ENCODE data around the gene CYP2S1.
A peak's percentile ranks its signal among the peaks of the same experiment; 100 is the strongest.
"Not testable (repeated sequence)": the region's sequence is repeated elsewhere in the genome, so short reads cannot be mapped to it uniquely, and the experiment has no call there.

Gene CYP2S1

GRCh38 chr19:41192574-41193429 lies at the start of gene CYP2S1:
CYP2S1 (plus strand) TSS chr19:41193219; CDS start chr19:41193265, 46 bp downstream.
- ATAC-seq, result no peak

GRCh38 chr19:41144403-41144802 lies 48.6 kb upstream of the CYP2S1 start:
- ATAC-seq, result peak; percentile 77 to 97

GRCh38 chr19:41149831-41150230 lies 43.2 kb upstream of the CYP2S1 start:
- ATAC-seq, result no peak

- not testable (repeated sequence) for ATAC-seq
Measured at GRCh38 chr19:41150986-41151385, 42.0 kb upstream of the CYP2S1 start.

GRCh38 chr19:41154060-41154459 lies 39.0 kb upstream of the CYP2S1 start:
- no peak for ATAC-seq

GRCh38 chr19:41156207-41156606 lies 36.8 kb upstream of the CYP2S1 start:
- no peak for ATAC-seq

GRCh38 chr19:41159881-41160280 lies 33.1 kb upstream of the CYP2S1 start:
- ATAC-seq, result no peak

GRCh38 chr19:41161903-41162302 lies 31.1 kb upstream of the CYP2S1 start:
- no peak for ATAC-seq

GRCh38 chr19:41166944-41167804 lies 25.8 kb upstream of the CYP2S1 start:
- ATAC-seq, result no peak

GRCh38 chr19:41172297-41173164 lies 20.5 kb upstream of the CYP2S1 start:
- ATAC-seq, result no peak

- ATAC-seq, result no peak
Measured at GRCh38 chr19:41174297-41174928, 18.6 kb upstream of the CYP2S1 start.

- ATAC-seq, result peak; percentile 58 to 81
Measured at GRCh38 chr19:41175801-41176777, 16.9 kb upstream of the CYP2S1 start.

- not testable (repeated sequence) for ATAC-seq
Measured at GRCh38 chr19:41180173-41180572, 12.8 kb upstream of the CYP2S1 start.

- ATAC-seq, result no peak
Measured at GRCh38 chr19:41186971-41187883, 5.8 kb upstream of the CYP2S1 start.

- ATAC-seq, result no peak
Measured at GRCh38 chr19:41187884-41188279, 5.1 kb upstream of the CYP2S1 start.

GRCh38 chr19:41189425-41190065 lies 3.5 kb upstream of the CYP2S1 start:
- no peak for ATAC-seq

GRCh38 chr19:41193430-41194156 lies 574 bp downstream of the CYP2S1 start:
- no peak for ATAC-seq

- ATAC-seq, result no peak
Measured at GRCh38 chr19:41194157-41194552, 1.1 kb downstream of the CYP2S1 start.

Data from activated CD4-positive, CD25-positive, alpha-beta regulatory T cell treated with anti-CD3 and anti-CD28 coated beads, Interleukin-2, amount 50 U/mL, for 24 hours (primary cell).